ENCODE data around the gene POLR2E.

DNA sequence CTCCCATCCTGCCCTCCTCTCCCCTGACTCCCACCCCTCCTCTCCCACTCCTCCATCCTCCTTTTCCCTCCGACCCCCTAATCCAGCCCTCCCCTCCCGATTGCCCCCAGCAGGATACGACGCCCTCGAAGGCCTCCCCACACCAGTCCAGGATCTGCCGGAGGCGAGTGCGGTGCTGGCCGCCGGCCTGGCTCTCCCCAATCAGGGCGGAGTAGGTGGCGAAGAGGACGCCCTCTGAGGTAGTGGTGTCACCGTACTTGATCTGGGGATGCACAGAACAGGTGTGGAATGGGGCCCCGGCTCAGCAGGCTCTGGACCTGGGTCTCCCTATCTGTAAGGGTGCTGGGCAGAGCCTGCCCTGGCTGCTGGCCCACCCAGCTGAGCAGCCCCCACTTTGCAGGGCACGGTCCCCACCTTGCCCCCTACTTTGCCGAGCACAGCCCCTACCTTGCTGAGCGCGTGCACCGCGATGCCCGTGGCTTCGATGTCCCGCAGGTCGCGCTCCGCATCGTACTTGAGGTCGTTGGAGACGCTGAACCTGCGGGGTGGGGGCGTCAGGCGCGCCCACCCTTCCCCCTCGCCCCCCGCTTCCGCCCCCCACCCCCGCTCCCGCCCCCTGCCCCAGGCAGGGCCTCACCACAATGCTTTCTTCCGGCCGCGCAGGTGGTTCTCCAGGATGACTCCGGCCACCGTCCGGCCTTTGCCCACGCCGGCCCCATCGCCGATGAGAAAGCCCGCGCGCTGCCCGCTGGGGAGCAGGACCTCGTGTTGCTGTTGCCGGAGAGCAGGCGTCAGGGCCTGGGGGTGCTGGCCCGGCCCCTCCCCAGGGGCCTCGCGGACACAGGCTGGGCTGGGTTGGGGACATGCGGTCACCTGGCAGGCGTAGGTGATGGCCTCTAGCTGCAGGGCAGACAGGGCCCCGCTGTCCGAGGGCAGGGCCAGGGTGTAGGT, 27.1 kb upstream of the POLR2E start:
- TF ChIP-seq POLR2A (IDR thresholded peaks at IDR 0.05) (no peak), POLR2AphosphoS5 (IDR thresholded peaks at IDR 0.05) (no peak), CTCF (IDR thresholded peaks at IDR 0.05) (no peak), EP300 (IDR thresholded peaks at IDR 0.05) (no peak)
